ENCODE data around the gene PLGRKT. TPM values are rescaled to one million over a fixed set of nuclear protein-coding genes. Genes with fewer than 3 reads are reported as not detected.
A peak's percentile ranks its signal among the peaks of the same experiment; 100 is the strongest.

Gene PLGRKT
- total RNA-seq (2022) (21.6 and 22.5 TPM in 2 replicates), Bru-seq, nascent RNA (percentile 62 among the genes with signal in this experiment), BruChase-seq, experiment 1, labeled RNA remaining after a 6-hour chase (percentile 43 among the genes with signal in this experiment), BruChase-seq, experiment 2, labeled RNA remaining after a 2-hour chase (percentile 47 among the genes with signal in this experiment)
- long read RNA-seq, transcript PLGRKT-201 (6 exons, 932 nt): major isoform, 25 of 37 reads
- long read RNA-seq, partial matches to known transcripts: 4 of 37 reads
- long read RNA-seq, other reads (novel, unspliced or antisense): 8 of 37 reads

- Mint-ChIP-seq H3K9me3 (ENCODE audit: unreplicated experiment) (no peaks in the 10 kb centered on the region), H3K4me3 (ENCODE audit: unreplicated experiment) (peak within 1 kb of the TSS; percentile 85), H3K4me1 (ENCODE audit: insufficient read depth, unreplicated experiment) (no peaks in the 10 kb centered on the region), H3K27ac (ENCODE audit: low read depth, unreplicated experiment) (peak within 1 kb of the TSS; percentile 85), H3K36me3 (ENCODE audit: insufficient read depth, unreplicated experiment) (peaks cover 5% of the 10 kb centered on the region), H3K27me3 (ENCODE audit: insufficient read depth, unreplicated experiment) (no peaks in the 10 kb centered on the region)
- CTCF ChIA-PET: interaction anchor here (0.7 to 7.1 kb wide), 11 partner anchors 11 to 640 kb away, joined by 3 to 58 read pairs (median 5); partner anchors contain the start of genes CD274 and INSL6
- intact Hi-C loops (cut with micrococcal nuclease): no loop called here
- POLR2A ChIA-PET: interaction anchor here (0.5 to 3.6 kb wide), 17 partner anchors 12 to 697 kb away, joined by 3 to 40 read pairs (median 4); partner anchors contain the start of genes CD274 and RIC1
- peak; percentile 95 for DNase-seq (ENCODE audit: unreplicated experiment)
- BruUV-seq (replicated peaks): TSS peak; percentile 77
- no peak for TF ChIP-seq CTCF (IDR thresholded peaks at IDR 0.05; ENCODE audit: unreplicated experiment)
These were observed at the start of gene PLGRKT for GRCh38 chr9:5437254-5438216. Gene PLGRKT (minus strand): TSS chr9:5437925. CDS start chr9:5431977, 5,948 bp downstream.

- no peak overlapping the region for H3K27ac Mint-ChIP-seq (ENCODE audit: low read depth, unreplicated experiment)
These were observed 49.3 kb upstream of the PLGRKT start for GRCh38 chr9:5486988-5487387.

GRCh38 chr9:5485378-5486085 is 47.8 kb upstream of the PLGRKT start:
- H3K4me1 Mint-ChIP-seq (ENCODE audit: insufficient read depth, unreplicated experiment): no peaks in the 10 kb centered on the region
- no peaks in the 10 kb centered on the region for H3K9me3 Mint-ChIP-seq (ENCODE audit: unreplicated experiment)
- DNase-seq (ENCODE audit: unreplicated experiment): no peak
- no peak overlapping the region for H3K27ac Mint-ChIP-seq (ENCODE audit: low read depth, unreplicated experiment)
- ChIA-PET POLR2A (no interaction called here), CTCF (interaction anchor here (0.5 kb wide), 1 partner anchor 221 kb away, joined by 3 read pairs; no protein-coding TSS in a partner anchor)
- H3K4me3 Mint-ChIP-seq (ENCODE audit: unreplicated experiment): no peak overlapping the region
- H3K36me3 Mint-ChIP-seq (ENCODE audit: insufficient read depth, unreplicated experiment): no peaks in the 10 kb centered on the region
- H3K27me3 Mint-ChIP-seq (ENCODE audit: insufficient read depth, unreplicated experiment): no peaks in the 10 kb centered on the region
- TF ChIP-seq CTCF (IDR thresholded peaks at IDR 0.05; ENCODE audit: unreplicated experiment): no peak
- intact Hi-C loops (cut with micrococcal nuclease): no loop called here
- BruUV-seq (replicated peaks): no TSS peak

More at GRCh38 chr9:5486988-5487387, 49.3 kb upstream of the PLGRKT start:
- no peaks in the 10 kb centered on the region for H3K36me3 Mint-ChIP-seq (ENCODE audit: insufficient read depth, unreplicated experiment)
- H3K4me1 Mint-ChIP-seq (ENCODE audit: insufficient read depth, unreplicated experiment): no peaks in the 10 kb centered on the region
- no peak for TF ChIP-seq CTCF (IDR thresholded peaks at IDR 0.05; ENCODE audit: unreplicated experiment)
- no peaks in the 10 kb centered on the region for H3K27me3 Mint-ChIP-seq (ENCODE audit: insufficient read depth, unreplicated experiment)
- no peaks in the 10 kb centered on the region for H3K9me3 Mint-ChIP-seq (ENCODE audit: unreplicated experiment)
- CTCF ChIA-PET: interaction anchor here (0.5 to 0.6 kb wide), 2 partner anchors 15 to 1173 kb away, joined by 3 read pairs; no protein-coding TSS in a partner anchor
- DNase-seq (ENCODE audit: unreplicated experiment): no peak
- H3K4me3 Mint-ChIP-seq (ENCODE audit: unreplicated experiment): no peak overlapping the region
- BruUV-seq (replicated peaks): no TSS peak
- POLR2A ChIA-PET: no interaction called here
- intact Hi-C loops (cut with micrococcal nuclease): no loop called here

All from MCF 10A (cell line).